Activated effector memory CD4-positive, alpha-beta T cell treated with Interleukin-2 at 50 U/mL for 16 hours (primary cell): ENCODE data around the gene PCDHGC4.

Experiments
- DNase-seq: peaks from one replicate; pipeline ENCODE4 v3.0.0-alpha.2; 2020

PCDHGC4 gene

GRCh38 chr5:141512911-141513626, 28.2 kb downstream of the PCDHGC4 start:
- DNase-seq = peak; percentile 7

- DNase-seq = peak; percentile 7
These were observed 28.9 kb downstream of the PCDHGC4 start for GRCh38 chr5:141513627-141514329.

- no peak for DNase-seq
These were observed 29.7 kb downstream of the PCDHGC4 start for GRCh38 chr5:141514330-141515133.

- DNase-seq = no peak
These were observed 30.3 kb downstream of the PCDHGC4 start for GRCh38 chr5:141515141-141515540.

- no peak for DNase-seq
These were observed 31.3 kb downstream of the PCDHGC4 start for GRCh38 chr5:141515946-141516671.

GRCh38 chr5:141516672-141517025, 31.8 kb downstream of the PCDHGC4 start:
- no peak for DNase-seq

GRCh38 chr5:141517312-141517711, 32.5 kb downstream of the PCDHGC4 start:
- no peak for DNase-seq

- no peak for DNase-seq
These were observed 33.2 kb downstream of the PCDHGC4 start for GRCh38 chr5:141517880-141518617.

GRCh38 chr5:141518618-141519015, 33.8 kb downstream of the PCDHGC4 start:
- no peak for DNase-seq

- DNase-seq = no peak
These were observed 35.1 kb downstream of the PCDHGC4 start for GRCh38 chr5:141519605-141520565.

GRCh38 chr5:141521244-141521781, 36.5 kb downstream of the PCDHGC4 start:
- no peak for DNase-seq

GRCh38 chr5:141522301-141522700, 37.5 kb downstream of the PCDHGC4 start:
- no peak for DNase-seq

- DNase-seq = no peak
These were observed 39.2 kb downstream of the PCDHGC4 start for GRCh38 chr5:141523991-141524390.

- peak; percentile 26 for DNase-seq
These were observed 40.1 kb downstream of the PCDHGC4 start for GRCh38 chr5:141524604-141525597.

- DNase-seq = no peak
These were observed 40.8 kb downstream of the PCDHGC4 start for GRCh38 chr5:141525653-141526052.

- no peak for DNase-seq
These were observed 42.6 kb downstream of the PCDHGC4 start for GRCh38 chr5:141527426-141527825.

GRCh38 chr5:141528291-141528984, 43.6 kb downstream of the PCDHGC4 start:
- no peak for DNase-seq

- DNase-seq = no peak
These were observed 44.2 kb downstream of the PCDHGC4 start for GRCh38 chr5:141529002-141529401.

GRCh38 chr5:141529873-141530272, 45.0 kb downstream of the PCDHGC4 start:
- no peak for DNase-seq
